ENCODE results near the gene POLL. TPM values are rescaled to one million over a fixed set of nuclear protein-coding genes. Genes with fewer than 3 reads are reported as not detected.

The POLL gene
- total RNA-seq, 3 donors from 2014 or later (not counting 1 experiment from before 2014, with no cell fraction given): 22.8 to 31.4 (median 26.1) TPM

- Mint-ChIP-seq H3K27me3 (ENCODE audit: low read depth in 2 of 2) (no peaks in the 10 kb centered on the region), H3K9me3 (no peaks in the 10 kb centered on the region), H3K4me1 (peaks cover 12 to 35% of the 10 kb centered on the region in 2 donors), H3K27ac (peak overlapping the region in 1 of 2 donors; percentile 44), H3K36me3 (no peaks in the 10 kb centered on the region), H3K4me3 (no peak overlapping the region)
- DNase-seq (no peak), ATAC-seq (no peak)
- no peak overlapping the region for H3K27ac ChIP-seq (ENCODE audit: low read length)
- WGBS (ENCODE audit: insufficient coverage): 96% methylated on average over 5 of the region's 5 CpGs
- H3K36me3 ChIP-seq (ENCODE audit: control insufficient read depth, insufficient read depth, low read length): peaks cover 45% of the 10 kb centered on the region
- no peaks in the 10 kb centered on the region for H3K27me3 ChIP-seq (ENCODE audit: control insufficient read depth, insufficient read depth, low read length)
- intact Hi-C loops (cut with micrococcal nuclease): no loop called here
- TF ChIP-seq CTCF (IDR thresholded peaks at IDR 0.05): no peak
- no peak overlapping the region for H3K4me3 ChIP-seq (ENCODE audit: low read length)
- H3K9me3 ChIP-seq (ENCODE audit: control insufficient read depth, insufficient read depth, low read length): no peaks in the 10 kb centered on the region
- peaks cover 8% of the 10 kb centered on the region for H3K4me1 ChIP-seq (ENCODE audit: control insufficient read depth, insufficient read depth, low read length)
Measured at GRCh38 chr10:101615525-101616116, 27.6 kb upstream of the POLL start.

- Mint-ChIP-seq H3K27ac (peak overlapping the region in 1 of 2 donors; percentile 56), H3K4me1 (peaks cover 12 to 35% of the 10 kb centered on the region in 2 donors), H3K4me3 (no peak overlapping the region), H3K36me3 (no peaks in the 10 kb centered on the region), H3K27me3 (ENCODE audit: low read depth in 2 of 2) (no peaks in the 10 kb centered on the region), H3K9me3 (no peaks in the 10 kb centered on the region)
- ATAC-seq (no peak), DNase-seq (no peak)
- 96% methylated on average over 13 of the region's 13 CpGs for WGBS (ENCODE audit: insufficient coverage)
- intact Hi-C loops (cut with micrococcal nuclease): no loop called here
- no peak for TF ChIP-seq CTCF (IDR thresholded peaks at IDR 0.05)
- H3K9me3 ChIP-seq (ENCODE audit: control insufficient read depth, insufficient read depth, low read length): no peaks in the 10 kb centered on the region
- H3K27ac ChIP-seq (ENCODE audit: low read length): no peak overlapping the region
- H3K4me1 ChIP-seq (ENCODE audit: control insufficient read depth, insufficient read depth, low read length): peaks cover 8% of the 10 kb centered on the region
- peaks cover 51% of the 10 kb centered on the region for H3K36me3 ChIP-seq (ENCODE audit: control insufficient read depth, insufficient read depth, low read length)
- no peaks in the 10 kb centered on the region for H3K27me3 ChIP-seq (ENCODE audit: control insufficient read depth, insufficient read depth, low read length)
- H3K4me3 ChIP-seq (ENCODE audit: low read length): no peak overlapping the region
Measured at GRCh38 chr10:101614663-101615524, 26.8 kb upstream of the POLL start.

GRCh38 chr10:101613646-101614045 is 25.6 kb upstream of the POLL start:
- peaks cover 52% of the 10 kb centered on the region for H3K36me3 ChIP-seq (ENCODE audit: control insufficient read depth, insufficient read depth, low read length)
- H3K4me3 ChIP-seq (ENCODE audit: low read length): no peak overlapping the region
- DNase-seq (no peak), ATAC-seq (no peak)
- Mint-ChIP-seq H3K27me3 (ENCODE audit: low read depth in 2 of 2) (no peaks in the 10 kb centered on the region), H3K36me3 (no peaks in the 10 kb centered on the region), H3K9me3 (no peaks in the 10 kb centered on the region), H3K4me1 (peaks cover 12 to 34% of the 10 kb centered on the region in 2 donors), H3K27ac (peak overlapping the region in 1 of 2 donors; percentile 56), H3K4me3 (no peak overlapping the region)
- H3K9me3 ChIP-seq (ENCODE audit: control insufficient read depth, insufficient read depth, low read length): no peaks in the 10 kb centered on the region
- intact Hi-C loops (cut with micrococcal nuclease): no loop called here
- no peaks in the 10 kb centered on the region for H3K27me3 ChIP-seq (ENCODE audit: control insufficient read depth, insufficient read depth, low read length)
- no peak overlapping the region for H3K27ac ChIP-seq (ENCODE audit: low read length)
- no peak for TF ChIP-seq CTCF (IDR thresholded peaks at IDR 0.05)
- peaks cover 5% of the 10 kb centered on the region for H3K4me1 ChIP-seq (ENCODE audit: control insufficient read depth, insufficient read depth, low read length)
- WGBS (ENCODE audit: insufficient coverage): 78% methylated on average over 3 of the region's 3 CpGs

Data from natural killer cell (primary cell).